Measurements from ENCODE around the gene KAT2A.

The KAT2A gene

DNA sequence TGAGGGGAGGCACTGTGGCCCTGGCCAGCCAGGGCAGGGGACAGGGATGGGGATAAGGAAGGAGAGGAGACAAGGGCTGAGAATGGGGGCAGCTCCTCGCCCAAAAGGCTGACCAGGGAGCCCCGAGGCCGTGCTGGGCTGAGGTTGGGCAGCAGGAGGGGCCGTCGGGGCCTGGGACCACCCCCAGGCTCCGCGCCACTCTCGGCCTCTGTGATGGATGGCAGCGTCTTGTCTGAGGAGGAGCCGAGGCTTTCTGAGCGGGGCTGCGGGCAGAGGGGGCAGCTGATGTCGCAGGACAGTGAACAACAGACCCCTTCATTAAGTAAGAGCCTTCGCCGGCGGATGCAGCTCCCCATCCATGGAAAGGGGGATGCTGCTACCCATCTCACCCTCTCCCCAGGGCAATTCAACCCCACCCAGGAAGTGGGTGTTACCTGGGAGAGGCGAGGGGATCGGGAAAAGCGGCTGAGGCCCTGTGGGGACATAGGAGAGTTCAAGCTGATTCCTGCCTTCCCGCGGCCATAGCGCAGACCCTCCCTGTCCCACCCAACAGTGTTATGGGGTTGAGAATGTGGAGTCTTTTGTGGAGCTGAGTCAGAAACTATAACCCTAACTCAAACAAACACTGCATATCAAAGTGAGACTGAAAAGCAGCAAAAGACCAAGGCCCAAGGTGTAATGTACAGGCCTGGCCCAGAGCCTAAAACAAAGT, 42.7 kb upstream of the KAT2A start:
- Histone ChIP-seq H3K36me3 (ENCODE audit: control insufficient read depth in 2 of 2, insufficient read depth in 1 of 2, low read length in 2 of 2) (no peaks in the 10 kb centered on the region), H3K9me3 (ENCODE audit: control insufficient read depth, insufficient read depth, low read depth, low read length) (no peaks in the 10 kb centered on the region), H3K4me1 (ENCODE audit: control insufficient read depth, insufficient read depth, low read length) (no peaks in the 10 kb centered on the region), H3K4me3 (ENCODE audit: low read depth, low read length) (no peak overlapping the region), H3K27ac (ENCODE audit: extremely low read depth, low read depth, low read length) (no peak overlapping the region)
- ChIA-PET POLR2A (interaction anchor here (0.6 kb wide), 1 partner anchor 197 kb away, joined by 3 read pairs; the partner anchor contains the start of gene CNP), CTCF (interaction anchor here (0.6 to 2.0 kb wide), 13 partner anchors 10 to 364 kb away, joined by 3 to 9 read pairs (median 4); partner anchors contain the start of gene KCNH4)
- no peak for TF ChIP-seq ZNF280C (tag by site-specific recombination; IDR thresholded peaks at IDR 0.05)
- TF ChIP-seq KLF1 (tag by site-specific recombination; IDR thresholded peaks at IDR 0.05): peak; percentile 70

- H3K4me3 ChIP-seq (ENCODE audit: low read depth, low read length): no peak overlapping the region
- H3K9me3 ChIP-seq (ENCODE audit: control insufficient read depth, insufficient read depth, low read depth, low read length): no peaks in the 10 kb centered on the region
- TF ChIP-seq ZNF600 (tag by site-specific recombination; IDR thresholded peaks at IDR 0.05) (peak; percentile 54; the same call in 1 of the 2 replicates), ZNF843 (tag by site-specific recombination; IDR thresholded peaks at IDR 0.05) (no peak)
- TF ChIP-seq, protein P1, sequence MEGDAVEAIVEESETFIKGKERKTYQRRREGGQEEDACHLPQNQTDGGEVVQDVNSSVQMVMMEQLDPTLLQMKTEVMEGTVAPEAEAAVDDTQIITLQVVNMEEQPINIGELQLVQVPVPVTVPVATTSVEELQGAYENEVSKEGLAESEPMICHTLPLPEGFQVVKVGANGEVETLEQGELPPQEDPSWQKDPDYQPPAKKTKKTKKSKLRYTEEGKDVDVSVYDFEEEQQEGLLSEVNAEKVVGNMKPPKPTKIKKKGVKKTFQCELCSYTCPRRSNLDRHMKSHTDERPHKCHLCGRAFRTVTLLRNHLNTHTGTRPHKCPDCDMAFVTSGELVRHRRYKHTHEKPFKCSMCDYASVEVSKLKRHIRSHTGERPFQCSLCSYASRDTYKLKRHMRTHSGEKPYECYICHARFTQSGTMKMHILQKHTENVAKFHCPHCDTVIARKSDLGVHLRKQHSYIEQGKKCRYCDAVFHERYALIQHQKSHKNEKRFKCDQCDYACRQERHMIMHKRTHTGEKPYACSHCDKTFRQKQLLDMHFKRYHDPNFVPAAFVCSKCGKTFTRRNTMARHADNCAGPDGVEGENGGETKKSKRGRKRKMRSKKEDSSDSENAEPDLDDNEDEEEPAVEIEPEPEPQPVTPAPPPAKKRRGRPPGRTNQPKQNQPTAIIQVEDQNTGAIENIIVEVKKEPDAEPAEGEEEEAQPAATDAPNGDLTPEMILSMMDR (tag by site-specific recombination; IDR thresholded peaks at IDR 0.05): peak; percentile 54; the same call in 1 of the 2 replicates
- H3K36me3 ChIP-seq (ENCODE audit: control insufficient read depth in 2 of 2, insufficient read depth in 1 of 2, low read length in 2 of 2): no peaks in the 10 kb centered on the region
- no peak overlapping the region for H3K27ac ChIP-seq (ENCODE audit: extremely low read depth, low read depth, low read length)
- no peaks in the 10 kb centered on the region for H3K4me1 ChIP-seq (ENCODE audit: control insufficient read depth, insufficient read depth, low read length)
- ChIA-PET CTCF (interaction anchor here (0.6 to 2.0 kb wide), 15 partner anchors 9 to 364 kb away, joined by 3 to 9 read pairs (median 4); partner anchors contain the start of gene KCNH4), POLR2A (interaction anchor here (0.6 kb wide), 1 partner anchor 197 kb away, joined by 3 read pairs; the partner anchor contains the start of gene CNP)
Measured at GRCh38 chr17:42163113-42163512, 41.9 kb upstream of the KAT2A start.

DNA sequence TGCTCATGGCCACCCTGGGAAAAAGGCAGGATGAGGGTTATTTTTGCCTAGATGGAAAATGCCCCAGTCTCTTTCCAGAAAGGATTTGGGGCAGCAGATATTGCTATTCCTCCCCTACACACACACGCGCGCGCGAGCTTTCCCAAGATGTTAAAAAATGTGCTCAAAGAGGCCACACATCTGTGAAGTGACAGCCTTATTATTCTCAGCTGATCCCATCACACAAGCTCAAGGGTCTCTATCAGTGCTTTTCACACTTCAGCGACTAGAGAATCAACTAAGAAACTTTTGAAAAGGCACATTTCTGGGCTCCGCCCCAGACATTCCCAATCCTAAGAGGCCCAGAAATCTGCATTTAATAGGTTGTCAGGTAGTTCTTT, 39.4 kb upstream of the KAT2A start:
- Histone ChIP-seq H3K36me3 (ENCODE audit: control insufficient read depth in 2 of 2, insufficient read depth in 1 of 2, low read length in 2 of 2) (no peaks in the 10 kb centered on the region), H3K9me3 (ENCODE audit: control insufficient read depth, insufficient read depth, low read depth, low read length) (no peaks in the 10 kb centered on the region), H3K4me1 (ENCODE audit: control insufficient read depth, insufficient read depth, low read length) (no peaks in the 10 kb centered on the region), H3K4me3 (ENCODE audit: low read depth, low read length) (no peak overlapping the region), H3K27ac (ENCODE audit: extremely low read depth, low read depth, low read length) (no peak overlapping the region)
- POLR2A ChIA-PET: interaction anchor here (0.7 to 1.2 kb wide), 2 partner anchors 8 to 24 kb away, joined by 3 to 9 read pairs; no protein-coding TSS in a partner anchor
- TF ChIP-seq, protein P2, sequence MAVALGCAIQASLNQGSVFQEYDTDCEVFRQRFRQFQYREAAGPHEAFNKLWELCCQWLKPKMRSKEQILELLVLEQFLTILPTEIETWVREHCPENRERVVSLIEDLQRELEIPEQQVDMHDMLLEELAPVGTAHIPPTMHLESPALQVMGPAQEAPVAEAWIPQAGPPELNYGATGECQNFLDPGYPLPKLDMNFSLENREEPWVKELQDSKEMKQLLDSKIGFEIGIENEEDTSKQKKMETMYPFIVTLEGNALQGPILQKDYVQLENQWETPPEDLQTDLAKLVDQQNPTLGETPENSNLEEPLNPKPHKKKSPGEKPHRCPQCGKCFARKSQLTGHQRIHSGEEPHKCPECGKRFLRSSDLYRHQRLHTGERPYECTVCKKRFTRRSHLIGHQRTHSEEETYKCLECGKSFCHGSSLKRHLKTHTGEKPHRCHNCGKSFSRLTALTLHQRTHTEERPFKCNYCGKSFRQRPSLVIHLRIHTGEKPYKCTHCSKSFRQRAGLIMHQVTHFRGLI (tag by site-specific recombination; IDR thresholded peaks at IDR 0.05): no peak
- TF ChIP-seq ZNF362 (tag by site-specific recombination; IDR thresholded peaks at IDR 0.05): 0 out of 2 replicates have a peak, but pooled peaks have one; percentile 45
- TF ChIP-seq ZSCAN30 (tag by site-specific recombination; IDR thresholded peaks at IDR 0.05): no peak
- CTCF ChIA-PET: interaction anchor here (0.6 to 2.3 kb wide), 5 partner anchors 11 to 250 kb away, joined by 3 to 8 read pairs (median 5); no protein-coding TSS in a partner anchor
